HG02852 (cell line): ENCODE data around the gene PTPN14.

ENCODE experiments used
- ATAC-seq: cut with Tn5 transposase; IDR thresholded peaks from one replicate; pipeline ENCODE4 v1.9.1; 2021; ENCODE audit warnings: mild to moderate bottlenecking, moderate library complexity; ENCODE audit not compliant: unreplicated experiment

The PTPN14 gene

DNA sequence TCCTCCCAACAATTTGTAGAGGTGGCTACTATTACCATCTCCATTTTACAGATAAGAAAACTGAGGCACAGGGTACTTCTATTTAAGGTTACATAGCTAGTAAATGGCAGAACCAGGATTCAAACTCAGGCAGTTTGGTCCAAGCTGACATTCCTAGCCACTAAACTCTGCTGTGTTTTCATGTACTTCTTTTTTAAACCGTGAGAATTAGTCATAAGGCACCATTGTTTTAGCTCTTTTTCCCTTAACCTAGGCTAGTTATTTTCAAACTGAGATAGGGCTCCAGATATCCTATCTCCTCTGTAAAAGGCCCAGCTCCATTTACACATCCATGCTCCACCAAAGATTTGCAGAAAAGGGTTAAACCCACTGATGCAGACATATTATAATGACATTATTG is 92.9 kb downstream of the PTPN14 start:
- ATAC-seq: no peak

DNA sequence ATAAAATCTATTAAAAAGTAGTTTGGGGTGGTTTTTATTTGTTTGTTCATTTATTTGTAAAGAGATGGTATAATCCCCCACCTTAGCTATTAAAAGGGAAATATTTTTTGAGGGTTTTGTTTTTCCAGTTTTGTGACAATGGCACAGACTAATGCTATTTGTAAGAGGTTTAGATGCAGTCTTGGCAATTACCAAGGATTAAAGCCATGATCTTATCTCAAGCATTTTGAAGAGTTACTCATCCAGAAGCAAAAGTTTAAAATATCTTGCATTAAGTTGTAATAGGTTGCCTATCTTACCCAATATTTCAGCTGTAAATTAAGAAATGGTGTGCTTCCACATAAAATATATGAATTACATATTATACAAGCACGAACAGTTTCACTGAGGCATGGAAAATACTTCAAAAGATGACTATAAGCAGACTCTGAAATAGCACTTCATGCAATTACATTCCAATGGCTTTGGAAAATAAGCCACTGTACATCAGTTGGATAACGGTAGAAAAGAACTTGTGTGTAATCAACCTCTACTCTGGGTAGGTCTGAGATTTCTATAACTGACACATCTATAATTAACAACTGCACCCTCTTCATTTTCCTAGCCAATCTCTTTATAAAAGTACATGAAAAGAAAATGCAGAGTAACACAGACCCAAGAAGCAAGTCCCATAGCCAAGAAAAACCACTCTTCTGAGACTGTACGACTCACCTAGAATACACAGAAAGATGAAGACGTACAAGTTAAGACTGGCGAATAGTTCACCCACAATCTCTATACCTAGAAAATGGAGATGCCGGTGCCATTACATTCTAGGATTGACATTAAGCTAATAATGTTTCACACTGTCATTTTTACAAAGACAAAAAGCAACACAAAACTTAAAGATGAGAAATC is 95.2 kb downstream of the PTPN14 start:
- ATAC-seq: no peak

DNA sequence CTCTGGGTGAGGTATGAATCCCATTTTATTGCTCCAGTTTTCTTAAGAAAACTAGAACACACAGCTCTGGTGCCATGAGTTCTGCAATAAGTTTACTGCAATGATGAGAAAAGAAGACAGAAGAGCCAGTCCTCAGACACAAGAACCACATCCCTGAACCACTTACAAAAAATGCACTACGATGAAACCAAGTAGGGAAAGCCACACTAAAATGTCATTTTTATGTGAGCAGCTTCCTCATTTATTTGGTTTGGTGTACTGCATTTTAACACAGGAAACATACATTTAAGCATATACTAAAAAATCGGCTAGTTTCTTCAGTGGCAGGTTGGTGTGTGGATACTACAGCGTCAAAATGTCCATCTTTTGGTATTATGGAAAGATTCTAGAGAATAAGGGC is 95.9 kb downstream of the PTPN14 start:
- ATAC-seq: no peak

DNA sequence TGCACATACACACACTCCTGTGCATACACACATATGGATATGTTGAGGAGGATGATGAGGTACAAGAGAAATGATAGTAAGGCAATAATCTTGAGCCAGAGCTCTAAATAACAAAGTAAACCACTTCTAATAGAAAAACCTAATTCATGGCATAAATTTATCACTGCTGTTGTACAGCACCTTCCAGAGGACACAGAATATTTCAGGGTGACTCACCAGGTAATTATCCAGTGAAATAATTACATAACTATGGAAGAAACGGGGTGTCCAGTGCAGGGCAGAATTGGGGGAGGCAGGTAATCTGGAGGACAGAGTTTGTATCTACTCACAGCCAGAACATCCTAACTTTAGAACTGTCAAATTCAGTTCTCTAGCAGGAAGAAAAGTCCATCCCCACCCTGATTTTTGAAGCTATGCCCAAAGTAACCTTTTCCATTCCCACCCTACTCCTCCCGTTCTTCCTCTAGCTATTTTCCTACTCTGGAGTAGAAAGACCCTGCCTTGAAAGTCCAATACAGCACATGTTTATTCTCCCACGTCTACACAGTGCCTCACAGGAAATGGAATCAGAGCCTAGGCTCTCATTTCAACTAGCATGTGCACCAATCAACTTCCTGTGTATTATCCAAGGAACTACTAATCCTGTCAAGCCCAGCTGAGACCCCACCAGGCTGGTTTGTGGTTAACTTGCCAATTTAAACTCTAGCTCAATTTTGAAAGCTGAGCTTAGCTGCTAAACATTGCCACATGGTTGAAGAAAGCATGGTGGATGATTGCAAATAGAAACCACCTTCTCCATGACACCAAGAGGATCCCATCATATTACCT is 96.6 kb downstream of the PTPN14 start:
- ATAC-seq: no peak

DNA sequence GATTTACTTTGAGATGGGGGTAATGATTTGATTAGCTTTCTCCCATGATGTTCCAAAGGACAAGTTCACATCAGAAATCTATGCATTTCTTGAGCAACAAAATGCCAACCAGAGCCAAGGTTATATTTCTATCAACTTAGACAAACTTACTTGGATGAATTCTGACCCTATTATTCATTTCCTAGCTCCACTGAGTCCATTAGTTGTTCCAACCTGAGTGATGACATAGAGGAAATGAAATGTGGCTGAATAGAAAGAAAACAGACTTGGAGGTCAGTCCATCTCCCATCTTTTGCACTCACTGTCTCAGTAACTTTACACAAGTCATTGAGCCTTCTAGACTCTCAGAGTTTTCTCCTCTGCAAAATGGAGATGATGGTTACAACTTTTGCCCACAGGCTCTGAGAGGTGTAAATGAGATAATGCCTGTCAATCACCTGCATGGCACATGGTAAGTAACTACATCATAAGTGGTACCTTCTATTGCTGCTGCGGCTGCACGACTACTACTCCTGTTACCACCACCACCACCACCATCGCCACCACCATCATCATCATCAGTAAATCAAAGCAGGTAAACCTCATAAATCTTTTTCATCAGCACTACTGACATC is 98.2 kb downstream of the PTPN14 start:
- no peak for ATAC-seq

DNA sequence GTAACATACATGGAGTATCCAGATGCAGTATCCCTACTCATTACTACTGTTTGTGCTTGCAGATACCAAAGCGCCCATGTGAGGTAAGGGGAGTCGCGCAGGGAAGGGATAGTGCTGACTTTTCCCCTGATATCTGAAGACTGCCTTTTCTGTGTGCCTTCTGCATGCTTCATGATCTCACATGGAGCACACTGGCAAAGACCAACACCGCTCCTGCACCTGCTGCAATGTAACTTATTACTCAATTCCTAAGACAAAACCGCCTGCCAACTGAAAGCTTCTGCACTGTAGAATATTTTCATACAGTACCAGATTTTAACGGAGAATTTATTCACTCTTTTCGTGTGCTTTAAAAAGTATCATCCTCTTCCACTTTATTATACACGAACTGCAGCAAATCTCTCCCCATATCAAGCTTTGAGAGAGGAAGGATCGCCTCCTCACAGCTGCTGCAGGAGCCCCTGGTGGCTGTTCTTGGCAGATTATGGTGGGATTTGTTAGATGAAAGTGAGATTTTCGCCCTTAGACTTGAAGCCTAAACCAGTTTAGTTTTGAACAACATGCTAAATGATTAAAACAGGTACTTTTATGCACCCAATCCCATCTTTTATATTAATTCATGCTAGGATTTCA is 99.1 kb downstream of the PTPN14 start:
- ATAC-seq: no peak

DNA sequence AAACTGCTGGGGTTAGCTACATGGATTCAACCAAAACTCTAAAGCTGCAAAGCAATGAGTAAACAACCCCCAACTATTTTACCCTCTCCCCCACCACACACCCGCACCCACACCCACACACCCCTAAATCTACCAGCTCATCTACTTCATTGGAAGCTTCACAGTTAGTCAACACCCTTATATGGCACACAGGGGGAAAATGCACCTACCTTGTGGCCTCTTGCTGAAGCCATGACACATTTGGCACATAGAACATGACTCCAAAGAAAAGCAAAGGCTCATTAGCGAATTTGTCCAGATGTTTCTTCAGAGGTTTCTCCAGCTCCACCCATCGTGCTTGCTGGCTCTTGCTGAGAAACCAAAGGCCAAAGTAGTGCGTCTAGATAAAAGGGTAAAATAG is 99.8 kb downstream of the PTPN14 start:
- no peak for ATAC-seq

DNA sequence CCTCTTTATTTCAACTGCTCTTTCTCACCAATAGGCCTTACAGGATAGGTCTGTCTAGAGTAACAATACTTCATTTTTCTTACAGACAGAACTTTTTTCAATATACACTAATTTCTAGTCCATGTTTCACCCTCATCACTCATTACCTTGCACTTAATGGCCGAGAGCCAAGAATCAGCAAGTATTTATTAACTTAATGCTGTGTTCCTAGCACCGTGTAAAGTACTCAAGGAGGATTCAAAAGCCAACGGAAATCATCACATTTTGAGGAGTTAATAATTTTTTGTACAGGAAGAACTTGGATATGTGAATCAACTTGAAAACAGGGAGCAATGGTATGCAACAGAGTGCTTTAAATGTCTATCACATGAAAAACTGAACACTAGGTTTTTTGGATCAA is 102.0 kb downstream of the PTPN14 start:
- no peak for ATAC-seq

DNA sequence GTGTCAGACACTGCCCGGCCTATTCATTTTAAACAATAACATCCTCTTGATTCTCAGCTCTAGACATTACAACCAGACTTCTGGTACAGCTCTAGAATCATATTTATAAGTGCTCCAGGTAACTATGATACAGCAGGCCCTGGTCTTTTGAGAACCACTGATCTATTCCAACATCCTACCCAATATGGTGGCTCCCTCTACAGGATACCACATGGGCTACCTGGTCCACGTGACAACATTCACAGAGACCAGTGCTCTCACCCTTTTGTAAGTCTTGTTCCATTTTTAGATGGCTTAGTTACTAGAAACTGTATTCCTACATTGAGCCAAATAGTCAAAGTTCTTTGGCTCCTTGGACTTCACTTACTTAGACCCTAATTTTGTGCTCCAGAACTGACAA is 102.9 kb downstream of the PTPN14 start:
- ATAC-seq: no peak

DNA sequence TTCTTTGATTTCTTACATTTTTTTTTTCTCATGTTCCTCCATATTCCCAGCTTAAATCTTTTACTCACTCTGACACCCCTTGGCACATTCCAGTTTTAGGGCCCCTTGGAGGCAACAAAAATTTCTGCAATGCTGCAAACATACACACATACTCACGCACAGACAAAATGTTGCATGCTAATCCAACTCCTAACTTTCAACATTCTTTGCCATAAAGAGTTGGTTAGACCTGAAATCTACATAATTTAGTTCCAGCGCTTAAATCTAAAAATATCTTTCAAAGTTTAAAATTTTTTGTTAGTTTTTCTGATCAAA is 103.9 kb downstream of the PTPN14 start:
- no peak for ATAC-seq

DNA sequence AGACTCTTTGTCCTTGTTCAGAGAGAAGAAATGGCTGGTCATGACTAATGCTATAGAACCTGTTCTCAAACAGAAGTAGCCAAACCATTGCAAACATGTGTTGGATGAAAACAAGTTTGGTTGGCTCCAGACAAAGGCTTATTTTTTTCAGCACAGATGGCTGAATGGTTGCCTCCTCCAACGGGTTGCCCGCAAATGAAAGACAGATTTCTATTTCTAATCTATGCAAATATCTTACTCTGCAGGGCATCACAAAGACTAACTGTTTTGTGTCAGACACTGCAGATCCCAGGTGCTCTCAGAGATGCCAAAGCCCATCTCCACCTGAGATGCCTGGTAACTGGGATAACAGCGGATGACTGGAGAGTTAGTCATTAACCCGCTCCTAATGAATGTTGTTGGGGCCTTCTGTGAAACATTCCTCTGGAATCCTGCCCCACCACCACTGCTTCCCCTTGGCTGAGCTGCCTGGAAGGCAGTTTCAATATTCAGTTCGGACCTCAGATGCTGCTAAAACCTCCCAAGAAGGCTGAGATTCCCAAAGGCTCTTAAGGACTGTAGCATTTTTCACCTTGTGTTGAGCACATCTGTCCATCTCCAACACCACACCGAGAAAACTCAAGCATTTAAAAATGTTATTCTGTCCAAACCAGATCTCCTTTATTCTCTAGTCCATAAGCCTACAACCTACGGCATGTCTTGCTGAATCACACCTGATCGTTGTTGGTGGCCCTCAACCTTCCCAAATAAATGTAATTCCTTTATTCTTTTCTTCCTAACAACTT is 104.4 kb downstream of the PTPN14 start:
- peak; percentile 47 for ATAC-seq

DNA sequence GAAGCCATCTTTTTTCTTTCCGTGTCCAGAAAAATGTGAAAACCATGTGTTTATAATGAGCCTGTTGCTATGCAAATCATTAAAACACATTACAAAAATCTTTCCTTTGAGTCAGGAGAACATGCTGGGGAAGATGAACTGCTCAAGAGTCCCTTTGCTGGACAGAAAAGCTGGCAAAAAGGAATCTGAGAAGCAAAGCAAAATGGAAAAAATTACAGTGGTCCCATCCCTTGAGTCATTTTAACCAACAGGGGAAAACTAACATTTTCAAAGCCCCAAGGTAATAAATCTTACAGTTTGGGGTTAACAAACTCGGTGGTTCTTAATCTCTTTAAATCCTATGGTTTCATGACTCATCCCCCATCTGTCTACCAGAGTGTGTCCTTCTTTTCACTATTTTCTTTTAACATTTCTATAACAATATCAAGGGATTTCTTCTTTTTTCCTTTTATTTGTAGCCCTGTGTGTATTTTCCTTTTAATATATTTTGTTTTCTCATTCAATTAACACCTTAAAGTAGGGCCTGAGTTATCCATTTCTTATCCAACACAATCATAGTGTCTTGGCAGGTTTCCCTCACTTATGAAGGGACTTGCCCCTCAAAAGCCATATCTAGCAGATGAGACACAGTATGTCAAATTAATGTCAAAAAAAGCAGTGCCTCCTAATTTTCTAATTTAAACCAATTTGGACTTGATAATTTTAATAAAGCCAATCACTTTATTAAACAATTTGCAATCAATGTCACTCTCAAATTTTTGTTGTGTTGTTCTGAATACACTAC is 105.4 kb downstream of the PTPN14 start:
- ATAC-seq: no peak

DNA sequence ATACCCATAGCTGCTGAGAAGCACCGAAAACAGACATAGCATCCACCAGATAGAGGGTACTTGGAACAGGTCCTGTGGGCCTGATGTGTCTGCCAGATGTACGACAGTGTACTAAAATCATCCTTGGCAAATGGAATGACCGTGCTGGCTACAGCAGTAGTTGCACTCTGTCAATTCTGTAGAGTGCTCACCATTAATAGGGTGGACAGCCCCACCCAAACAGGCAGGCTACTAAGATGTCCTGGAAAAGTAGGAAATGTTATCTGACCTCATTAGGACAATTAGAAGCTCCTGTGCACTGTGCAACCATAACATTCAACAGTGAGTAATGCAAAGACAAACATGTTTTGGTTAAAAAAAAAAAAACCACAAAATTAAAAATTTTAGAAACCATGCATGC is 106.2 kb downstream of the PTPN14 start:
- no peak for ATAC-seq

DNA sequence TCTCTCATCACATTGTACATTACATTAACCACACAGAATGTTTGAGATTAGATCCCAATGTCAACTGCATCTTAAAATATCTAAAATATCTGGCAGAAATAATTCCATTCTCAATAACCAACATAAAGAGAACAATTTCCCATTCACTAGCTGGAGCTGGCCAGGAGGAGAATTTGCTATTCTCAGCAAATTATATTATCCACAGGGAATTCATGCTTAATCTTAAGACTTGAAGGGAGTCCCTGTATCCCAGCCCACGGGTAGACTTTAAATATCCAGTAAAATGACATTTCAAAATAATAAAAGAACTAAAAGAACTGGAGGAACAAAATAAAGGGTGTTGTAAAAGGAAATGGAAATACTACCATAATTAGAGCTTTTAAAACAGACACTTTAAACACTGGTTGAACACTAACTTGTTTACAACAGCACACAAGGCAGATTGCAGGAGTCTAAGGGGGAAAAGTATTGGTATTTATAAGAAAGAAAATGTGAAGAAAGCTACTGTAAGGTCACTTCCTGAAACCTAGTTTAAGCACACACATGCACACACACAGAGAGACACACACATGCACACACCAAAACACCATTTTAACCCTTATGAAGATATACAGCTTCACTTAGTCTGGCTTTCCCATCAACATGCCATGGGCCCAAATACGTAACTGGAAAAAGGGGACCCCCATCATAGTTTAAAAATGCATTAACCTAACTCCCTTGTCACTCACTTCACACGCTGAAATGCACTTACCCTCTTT is 107.0 kb downstream of the PTPN14 start:
- no peak for ATAC-seq

DNA sequence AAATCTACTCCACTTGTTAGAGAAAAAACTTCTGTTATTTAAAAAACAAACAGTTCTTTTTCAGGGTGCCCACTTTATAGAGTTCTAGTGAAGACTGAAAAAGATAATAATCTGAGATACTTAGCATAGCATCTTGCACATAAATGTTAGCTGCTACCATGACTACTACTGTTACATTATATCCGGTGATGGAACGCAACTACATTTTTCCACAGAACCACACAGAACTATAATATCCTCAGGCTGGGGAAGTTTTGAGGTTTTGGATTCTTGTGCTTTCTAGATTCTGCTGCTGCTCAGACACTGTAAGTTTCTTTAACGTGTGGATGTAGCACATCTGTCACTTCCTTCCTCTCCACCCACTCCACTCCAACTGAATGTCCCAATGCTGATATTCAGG is 110.3 kb downstream of the PTPN14 start:
- ATAC-seq: no peak

DNA sequence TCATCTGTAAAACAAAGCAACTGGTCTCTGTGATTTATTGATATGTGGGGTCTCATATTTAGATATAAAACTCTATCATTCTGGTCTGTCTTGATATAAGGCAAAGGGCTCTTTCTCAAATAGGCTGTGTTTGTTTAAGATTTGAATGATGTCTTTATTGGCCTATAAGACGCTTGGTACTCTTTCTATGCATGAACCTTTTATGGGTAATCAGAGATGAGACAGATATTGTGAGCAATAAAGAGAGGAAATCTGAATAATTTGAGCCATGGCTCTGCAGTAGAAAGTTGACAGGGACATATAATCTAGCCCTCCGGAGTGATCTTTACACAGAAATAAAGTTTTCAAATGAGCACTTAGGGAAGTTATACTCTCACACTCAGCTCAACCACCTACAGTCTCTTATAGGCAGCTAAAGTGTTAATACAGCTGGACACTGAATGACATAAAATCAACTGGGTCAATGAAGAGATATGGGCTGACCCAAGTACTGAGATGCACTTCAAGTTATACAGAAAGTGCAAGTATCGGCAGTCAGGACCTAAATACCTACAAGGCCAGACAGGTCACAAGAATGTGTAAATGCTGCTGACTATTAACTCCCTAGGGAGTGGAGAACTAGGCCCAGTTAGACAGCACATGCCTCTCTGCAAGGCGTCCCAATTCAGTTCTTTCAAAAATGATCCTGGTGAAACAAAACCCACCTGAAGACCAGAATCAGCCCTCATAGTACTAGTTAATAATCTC is 111.0 kb downstream of the PTPN14 start:
- ATAC-seq: no peak

DNA sequence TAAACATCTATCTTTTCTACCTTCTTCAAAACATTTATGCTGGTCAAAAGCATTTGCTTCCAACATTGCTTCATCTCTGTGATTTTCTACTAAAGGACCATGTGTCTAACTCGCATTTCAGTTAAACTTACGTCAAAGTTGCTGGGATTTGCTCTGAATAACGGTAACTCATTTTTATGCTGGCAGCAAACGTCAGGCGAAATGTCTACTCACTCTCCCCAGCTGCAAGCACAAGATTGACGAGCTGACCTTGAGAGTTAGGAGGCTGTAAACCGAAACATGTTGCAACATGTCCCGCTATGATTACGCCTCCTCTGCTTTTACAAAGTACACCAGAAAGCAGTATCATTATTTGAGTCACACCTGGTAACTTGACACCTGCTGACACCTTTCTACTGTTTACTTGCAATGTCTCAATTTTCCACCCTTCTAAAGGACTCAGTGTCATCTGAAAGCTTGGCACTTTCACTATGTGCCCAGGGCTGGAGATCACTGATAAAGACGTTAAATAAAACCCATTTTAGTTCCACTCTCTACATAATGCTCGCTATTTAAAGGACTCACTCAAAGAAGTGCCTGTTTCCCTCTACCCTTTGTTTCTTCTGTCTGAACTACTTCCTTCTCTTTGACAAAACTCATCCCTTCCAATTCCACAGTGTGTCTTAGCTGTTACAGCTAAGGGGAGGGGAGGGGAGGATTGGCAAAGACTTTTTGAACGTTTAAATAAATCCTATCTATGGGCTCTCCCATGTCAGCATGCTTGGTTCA is 111.9 kb downstream of the PTPN14 start:
- peak; percentile 91 for ATAC-seq

DNA sequence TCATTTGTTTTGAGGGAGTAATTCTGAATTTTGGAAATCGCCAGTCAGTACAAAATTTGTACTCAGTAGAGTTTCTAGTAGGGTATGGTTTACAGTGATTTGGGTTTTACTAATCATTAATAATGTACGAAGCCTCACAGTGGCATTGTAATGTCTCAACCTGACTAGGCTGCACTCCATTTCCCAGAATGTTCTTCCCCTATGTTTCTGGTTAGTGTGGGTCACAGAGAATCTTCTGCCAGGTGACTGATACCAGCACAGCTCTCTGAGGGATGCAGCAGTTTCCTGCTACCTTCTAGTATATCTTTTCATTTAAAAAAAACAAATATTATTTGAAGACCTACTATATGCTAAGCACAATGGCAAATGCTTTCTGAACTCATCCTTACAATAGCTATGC is 112.9 kb downstream of the PTPN14 start:
- peak; percentile 25 for ATAC-seq
